Activated CD8-positive, alpha-beta memory T cell treated with anti-CD3 and anti-CD28 coated beads, Interleukin-2, amount 50 U/mL, for 4 hours (primary cell): Measurements from ENCODE around the gene ABCB9.
A peak's percentile ranks its signal among the peaks of the same experiment; 100 is the strongest.
"Not testable (repeated sequence)": the region's sequence is repeated elsewhere in the genome, so short reads cannot be mapped to it uniquely, and the experiment has no call there.

Experiments used
- DNase-seq: peaks from one replicate; pipeline ENCODE4 v3.0.0-alpha.2; 2020

Gene ABCB9

GRCh38 chr12:122959566-122960192 is 6.6 kb downstream of the ABCB9 start:
- no peak for DNase-seq

- no peak for DNase-seq
Measured at GRCh38 chr12:122958198-122958888, 7.9 kb downstream of the ABCB9 start.

- no peak for DNase-seq
Measured at GRCh38 chr12:122956035-122956434, 10.2 kb downstream of the ABCB9 start.

- DNase-seq: no peak
Measured at GRCh38 chr12:122955156-122955555, 11.1 kb downstream of the ABCB9 start.

GRCh38 chr12:122951979-122952892 is 14.0 kb downstream of the ABCB9 start:
- DNase-seq: peak; percentile 77

GRCh38 chr12:122951406-122951805 is 14.9 kb downstream of the ABCB9 start:
- DNase-seq: no peak

- no peak for DNase-seq
Measured at GRCh38 chr12:122949816-122950675, 16.2 kb downstream of the ABCB9 start.

- DNase-seq: no peak
Measured at GRCh38 chr12:122949405-122949804, 16.9 kb downstream of the ABCB9 start.

- no peak for DNase-seq
Measured at GRCh38 chr12:122948605-122949004, 17.7 kb downstream of the ABCB9 start.

GRCh38 chr12:122947352-122947792 is 18.9 kb downstream of the ABCB9 start:
- no peak for DNase-seq

- peak; percentile 69 for DNase-seq
Measured at GRCh38 chr12:122946690-122947341, 19.4 kb downstream of the ABCB9 start.

- no peak for DNase-seq
Measured at GRCh38 chr12:122944605-122945592, 21.4 kb downstream of the ABCB9 start.

- no peak for DNase-seq
Measured at GRCh38 chr12:122943196-122943595, 23.1 kb downstream of the ABCB9 start.

GRCh38 chr12:122942637-122943036 is 23.6 kb downstream of the ABCB9 start:
- no peak for DNase-seq

GRCh38 chr12:122941351-122941750 is 24.9 kb downstream of the ABCB9 start:
- not testable (repeated sequence) for DNase-seq

- DNase-seq: no peak
Measured at GRCh38 chr12:122939125-122939524, 27.1 kb downstream of the ABCB9 start.

GRCh38 chr12:122937622-122938091 is 28.6 kb downstream of the ABCB9 start:
- no peak for DNase-seq

- no peak for DNase-seq
Measured at GRCh38 chr12:122935318-122935717, 30.9 kb downstream of the ABCB9 start.

- DNase-seq: no peak
Measured at GRCh38 chr12:122934722-122935121, 31.5 kb downstream of the ABCB9 start.

GRCh38 chr12:122932207-122932606 is 34.1 kb downstream of the ABCB9 start:
- DNase-seq: no peak

GRCh38 chr12:122929812-122930211 is 36.5 kb downstream of the ABCB9 start:
- DNase-seq: no peak
